ENCODE measurements around the gene UBTF.

Gene UBTF

DNA sequence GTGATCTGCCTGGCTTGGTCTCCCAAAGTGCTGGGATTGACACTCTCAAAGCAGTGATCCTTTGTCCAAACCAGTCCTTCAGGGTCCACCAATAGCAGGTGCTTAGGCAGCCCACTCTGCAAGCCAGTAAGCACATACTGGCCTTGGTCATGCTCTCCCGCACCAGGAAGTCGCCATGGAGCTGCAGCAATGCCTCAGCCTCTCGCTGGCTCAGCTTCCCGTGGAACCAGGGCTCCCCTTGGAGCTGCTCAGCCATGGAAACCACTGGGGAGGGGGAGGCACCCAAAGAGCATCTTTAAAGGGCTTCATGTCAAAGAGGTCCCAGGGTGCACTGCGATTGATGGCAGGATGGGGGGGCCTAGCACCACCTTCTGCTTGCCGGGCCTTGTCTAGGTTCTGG lies 9.6 kb upstream of the UBTF start:
- DNase-seq (ENCODE audit: low read depth): no peak
- TF ChIP-seq, protein P1, sequence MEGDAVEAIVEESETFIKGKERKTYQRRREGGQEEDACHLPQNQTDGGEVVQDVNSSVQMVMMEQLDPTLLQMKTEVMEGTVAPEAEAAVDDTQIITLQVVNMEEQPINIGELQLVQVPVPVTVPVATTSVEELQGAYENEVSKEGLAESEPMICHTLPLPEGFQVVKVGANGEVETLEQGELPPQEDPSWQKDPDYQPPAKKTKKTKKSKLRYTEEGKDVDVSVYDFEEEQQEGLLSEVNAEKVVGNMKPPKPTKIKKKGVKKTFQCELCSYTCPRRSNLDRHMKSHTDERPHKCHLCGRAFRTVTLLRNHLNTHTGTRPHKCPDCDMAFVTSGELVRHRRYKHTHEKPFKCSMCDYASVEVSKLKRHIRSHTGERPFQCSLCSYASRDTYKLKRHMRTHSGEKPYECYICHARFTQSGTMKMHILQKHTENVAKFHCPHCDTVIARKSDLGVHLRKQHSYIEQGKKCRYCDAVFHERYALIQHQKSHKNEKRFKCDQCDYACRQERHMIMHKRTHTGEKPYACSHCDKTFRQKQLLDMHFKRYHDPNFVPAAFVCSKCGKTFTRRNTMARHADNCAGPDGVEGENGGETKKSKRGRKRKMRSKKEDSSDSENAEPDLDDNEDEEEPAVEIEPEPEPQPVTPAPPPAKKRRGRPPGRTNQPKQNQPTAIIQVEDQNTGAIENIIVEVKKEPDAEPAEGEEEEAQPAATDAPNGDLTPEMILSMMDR (conservative IDR thresholded peaks at IDR 0.05; ENCODE audit: low read length): no peak
- no peak overlapping the region for H3K4me3 ChIP-seq (ENCODE audit: low read length)

DNA sequence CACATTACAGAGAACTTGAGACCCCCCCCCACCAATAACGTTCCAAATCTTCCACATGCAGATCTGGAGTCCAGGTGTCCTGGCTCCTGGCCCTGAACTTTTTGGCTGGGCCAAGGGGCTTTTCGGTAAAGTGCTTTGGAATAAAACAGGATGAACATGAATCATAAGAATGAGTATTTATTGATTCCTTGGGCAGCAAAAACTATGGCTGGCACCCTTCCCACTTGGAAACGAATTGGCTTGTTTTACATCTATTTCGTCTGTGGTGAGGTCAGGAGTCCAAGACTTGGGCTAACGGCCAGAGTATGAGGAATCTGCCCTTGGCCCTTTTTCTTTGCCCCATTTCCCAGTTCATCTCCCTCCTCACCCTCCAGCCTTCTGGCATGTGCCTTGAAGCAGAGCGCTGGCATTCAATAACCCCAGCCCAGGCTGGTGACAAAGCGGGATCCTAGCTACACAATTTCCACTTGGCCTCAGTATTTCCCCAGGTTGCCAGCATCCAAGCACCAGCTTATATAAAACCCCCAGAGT lies 4.1 kb upstream of the UBTF start:
- no peak overlapping the region; the same call in 1 of the 2 replicates for H3K4me3 ChIP-seq (ENCODE audit: low read length)
- peak; percentile 85 for DNase-seq (ENCODE audit: low read depth)
- TF ChIP-seq, protein P1 (conservative IDR thresholded peaks at IDR 0.05; ENCODE audit: low read length): no peak

DNA sequence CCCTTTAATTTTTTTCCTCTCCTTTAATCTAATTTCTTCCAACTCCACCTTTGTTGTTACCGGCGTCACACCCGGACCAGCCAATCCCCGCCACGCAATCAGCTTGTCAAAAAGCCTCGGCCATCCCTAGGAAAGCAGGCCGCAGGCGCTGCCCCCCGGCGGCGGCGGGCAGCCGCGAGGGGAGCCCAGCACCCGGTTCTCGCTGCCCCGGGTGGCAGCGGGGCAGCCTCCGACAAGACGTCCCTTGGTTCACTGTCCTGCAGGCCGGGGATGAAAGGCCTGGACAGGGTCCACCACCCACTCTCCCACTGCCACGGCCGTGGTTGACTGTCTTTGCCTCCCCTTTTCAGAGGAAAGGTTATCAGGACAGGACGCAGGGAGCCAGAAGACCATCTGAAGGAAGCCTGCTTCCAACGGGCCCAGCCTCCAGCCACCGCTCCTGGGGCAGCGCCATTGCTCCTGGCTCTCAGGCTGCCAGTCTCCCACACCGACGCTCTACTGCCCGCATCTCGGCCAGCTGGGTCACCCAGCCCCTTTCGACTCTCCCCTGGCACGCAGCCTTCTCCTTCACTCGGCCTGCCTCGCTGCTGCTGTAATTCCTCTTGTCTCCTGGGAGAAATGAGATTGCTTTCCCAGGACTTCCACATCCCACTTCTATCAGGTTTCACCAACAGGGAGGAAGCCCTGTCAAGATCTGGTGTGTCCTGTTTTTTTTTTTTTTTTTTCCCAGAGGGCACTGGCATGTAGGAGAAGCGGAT lies 2.8 kb upstream of the UBTF start:
- TF ChIP-seq, protein P1 (conservative IDR thresholded peaks at IDR 0.05; ENCODE audit: low read length): peak; percentile 14
- DNase-seq (ENCODE audit: low read depth): peak; percentile 81
- peak overlapping the region; percentile 80 for H3K4me3 ChIP-seq (ENCODE audit: low read length)

DNA sequence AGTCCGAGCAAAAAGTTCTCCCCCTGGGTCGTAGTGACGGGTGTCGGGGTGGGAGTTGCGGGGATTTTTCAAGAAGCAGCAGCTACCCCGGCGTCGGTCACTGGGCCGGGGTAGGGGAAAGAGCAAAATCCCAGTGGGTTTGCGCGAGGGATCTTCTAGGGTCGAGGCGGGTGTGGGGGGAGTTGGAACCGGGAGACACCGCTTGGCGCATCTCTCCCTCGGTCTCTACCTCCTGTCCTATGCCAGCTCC lies 2.3 kb upstream of the UBTF start:
- TF ChIP-seq, protein P1 (conservative IDR thresholded peaks at IDR 0.05; ENCODE audit: low read length): no peak
- peak overlapping the region; percentile 80 for H3K4me3 ChIP-seq (ENCODE audit: low read length)
- no peak for DNase-seq (ENCODE audit: low read depth)

DNA sequence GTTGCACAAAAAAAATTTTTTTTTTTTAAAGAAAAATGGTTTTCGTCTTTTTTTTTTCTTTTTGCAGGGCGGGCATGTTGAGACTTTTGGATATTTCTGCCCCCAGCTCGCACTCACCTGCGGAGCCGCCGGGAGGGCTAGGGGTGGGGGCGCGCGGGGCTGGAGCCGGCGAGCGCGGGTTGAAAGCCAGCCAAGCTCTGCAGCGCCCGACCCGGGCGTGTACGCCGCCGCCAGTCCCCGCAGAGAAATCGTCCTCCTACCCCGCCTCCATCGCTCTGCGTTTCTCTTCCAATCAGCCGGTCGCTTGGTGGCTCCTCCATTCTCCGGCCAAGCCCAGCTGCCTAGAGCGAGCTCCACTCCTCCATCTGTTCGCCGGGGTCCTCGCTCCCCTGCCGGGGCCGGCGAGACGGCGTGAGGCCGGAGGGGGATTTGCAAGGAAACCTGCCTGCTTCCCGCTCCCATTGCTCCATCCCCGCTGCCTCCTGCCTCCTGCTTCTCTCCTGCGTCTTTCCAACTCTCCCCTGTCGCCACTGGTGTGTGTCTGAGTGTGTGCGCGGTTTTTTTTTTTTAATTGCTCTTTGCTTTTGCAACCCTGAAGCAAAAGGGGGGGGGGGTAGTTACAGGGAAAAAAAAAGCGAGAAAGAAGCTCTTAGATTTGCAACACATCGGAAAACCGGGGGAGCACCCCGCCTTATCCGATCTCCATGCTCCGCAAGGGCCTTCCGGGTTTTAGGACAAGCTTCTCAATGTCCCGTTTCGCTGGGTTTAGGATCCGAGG lies 1.8 kb upstream of the UBTF start:
- TF ChIP-seq, protein P1 (conservative IDR thresholded peaks at IDR 0.05; ENCODE audit: low read length): no peak
- peak overlapping the region; percentile 80 for H3K4me3 ChIP-seq (ENCODE audit: low read length)
- DNase-seq (ENCODE audit: low read depth): peak; percentile 78

DNA sequence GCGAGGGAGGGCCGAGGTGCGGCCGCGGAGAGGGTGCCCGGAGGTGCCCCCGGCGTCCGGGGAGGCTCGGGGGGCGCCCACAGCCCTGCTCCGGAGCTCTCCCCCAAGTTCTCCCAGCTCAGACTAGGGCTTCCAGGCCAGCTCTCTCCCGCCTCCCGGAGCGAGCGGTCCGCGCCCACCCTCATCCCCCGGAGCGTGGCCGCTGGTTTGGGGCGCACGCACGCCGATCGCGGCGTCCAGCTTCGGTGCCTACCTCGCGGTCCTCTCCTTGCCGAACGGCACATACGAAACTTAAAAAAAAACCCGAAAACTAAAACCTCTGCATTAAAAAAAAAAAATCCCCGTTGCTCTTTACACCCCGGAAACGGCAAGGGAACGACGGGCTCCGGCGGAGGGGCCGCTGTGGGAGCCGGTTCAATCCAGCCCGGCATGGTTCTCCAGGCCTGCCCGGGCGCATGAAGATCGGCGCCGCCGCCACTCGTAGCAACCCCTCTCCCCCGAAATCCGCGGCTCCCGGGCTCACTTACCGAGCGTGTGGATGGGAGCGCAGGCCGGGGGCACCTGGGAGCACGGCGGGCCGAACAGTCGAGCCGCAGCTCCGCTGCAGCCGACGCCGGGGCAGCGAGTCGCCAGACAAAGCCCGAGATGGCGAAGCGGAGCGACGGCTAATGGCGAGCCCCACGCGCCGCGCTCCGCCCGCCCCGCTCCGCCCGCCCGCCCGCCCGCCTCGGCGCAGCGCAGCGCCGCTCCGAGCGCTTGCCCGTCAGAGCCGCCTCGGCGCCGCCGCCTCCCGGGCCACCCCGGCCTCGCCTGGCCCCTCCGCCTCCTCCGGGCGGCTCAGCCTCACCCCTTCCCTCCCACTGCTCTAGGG lies 973 bp upstream of the UBTF start:
- DNase-seq (ENCODE audit: low read depth): peak; percentile 55
- H3K4me3 ChIP-seq (ENCODE audit: low read length): peak overlapping the region; percentile 80
- TF ChIP-seq, protein P1 (conservative IDR thresholded peaks at IDR 0.05; ENCODE audit: low read length): no peak

Measured in AG10803 (cell line).